ENCODE results near the gene GAL.

Gene GAL

GRCh38 chr11:68655406-68655805 lies 28.9 kb upstream of the GAL start:
- ATAC-seq (ENCODE audit: low read depth) (no peak), DNase-seq (ENCODE audit: low spot score) (no peak)
- Histone ChIP-seq H3K27me3 (ENCODE audit: insufficient read depth, poor library complexity, severe bottlenecking) (no peaks in the 10 kb centered on the region), H3K4me3 (ENCODE audit: severe bottlenecking) (no peak overlapping the region), H3K4me1 (ENCODE audit: insufficient read depth, poor library complexity, severe bottlenecking) (peaks cover 3% of the 10 kb centered on the region), H3K36me3 (ENCODE audit: low read depth) (no peaks in the 10 kb centered on the region), H3K9me3 (ENCODE audit: severe bottlenecking) (no peaks in the 10 kb centered on the region), H3K27ac (ENCODE audit: poor library complexity, severe bottlenecking) (no peak overlapping the region)
- TF ChIP-seq CTCF (IDR thresholded peaks at IDR 0.05; ENCODE audit: poor library complexity, severe bottlenecking), result no peak

GRCh38 chr11:68655806-68656205 lies 28.5 kb upstream of the GAL start:
- Histone ChIP-seq H3K36me3 (ENCODE audit: low read depth) (no peaks in the 10 kb centered on the region), H3K9me3 (ENCODE audit: severe bottlenecking) (no peaks in the 10 kb centered on the region), H3K4me1 (ENCODE audit: insufficient read depth, poor library complexity, severe bottlenecking) (peaks cover 3% of the 10 kb centered on the region), H3K27me3 (ENCODE audit: insufficient read depth, poor library complexity, severe bottlenecking) (no peaks in the 10 kb centered on the region), H3K27ac (ENCODE audit: poor library complexity, severe bottlenecking) (no peak overlapping the region), H3K4me3 (ENCODE audit: severe bottlenecking) (no peak overlapping the region)
- no peak for TF ChIP-seq CTCF (IDR thresholded peaks at IDR 0.05; ENCODE audit: poor library complexity, severe bottlenecking)
- DNase-seq (ENCODE audit: low spot score) (no peak), ATAC-seq (ENCODE audit: low read depth) (no peak)

- Histone ChIP-seq H3K36me3 (ENCODE audit: low read depth) (no peaks in the 10 kb centered on the region), H3K27me3 (ENCODE audit: insufficient read depth, poor library complexity, severe bottlenecking) (no peaks in the 10 kb centered on the region), H3K27ac (ENCODE audit: poor library complexity, severe bottlenecking) (no peak overlapping the region), H3K4me1 (ENCODE audit: insufficient read depth, poor library complexity, severe bottlenecking) (peaks cover 3% of the 10 kb centered on the region), H3K9me3 (ENCODE audit: severe bottlenecking) (no peaks in the 10 kb centered on the region), H3K4me3 (ENCODE audit: severe bottlenecking) (no peak overlapping the region)
- ATAC-seq (ENCODE audit: low read depth), result no peak
- DNase-seq (ENCODE audit: low spot score), result no peak
- TF ChIP-seq CTCF (IDR thresholded peaks at IDR 0.05; ENCODE audit: poor library complexity, severe bottlenecking), result no peak
Observed at GRCh38 chr11:68657021-68657780, 27.1 kb upstream of the GAL start.

- H3K27ac ChIP-seq (ENCODE audit: poor library complexity, severe bottlenecking), result no peak overlapping the region
- peaks cover 3% of the 10 kb centered on the region for H3K4me1 ChIP-seq (ENCODE audit: insufficient read depth, poor library complexity, severe bottlenecking)
- H3K36me3 ChIP-seq (ENCODE audit: low read depth), result no peaks in the 10 kb centered on the region
- H3K4me3 ChIP-seq (ENCODE audit: severe bottlenecking), result no peak overlapping the region
- no peaks in the 10 kb centered on the region for H3K27me3 ChIP-seq (ENCODE audit: insufficient read depth, poor library complexity, severe bottlenecking)
- H3K9me3 ChIP-seq (ENCODE audit: severe bottlenecking), result no peaks in the 10 kb centered on the region
- DNase-seq (ENCODE audit: low spot score), result no peak
- ATAC-seq (ENCODE audit: low read depth), result no peak
- TF ChIP-seq CTCF (IDR thresholded peaks at IDR 0.05; ENCODE audit: poor library complexity, severe bottlenecking), result no peak
Observed at GRCh38 chr11:68658097-68658496, 26.2 kb upstream of the GAL start.

- H3K36me3 ChIP-seq (ENCODE audit: low read depth), result no peaks in the 10 kb centered on the region
- no peaks in the 10 kb centered on the region for H3K27me3 ChIP-seq (ENCODE audit: insufficient read depth, poor library complexity, severe bottlenecking)
- no peaks in the 10 kb centered on the region for H3K9me3 ChIP-seq (ENCODE audit: severe bottlenecking)
- TF ChIP-seq CTCF (IDR thresholded peaks at IDR 0.05; ENCODE audit: poor library complexity, severe bottlenecking), result no peak
- DNase-seq (ENCODE audit: low spot score) (no peak), ATAC-seq (ENCODE audit: low read depth) (no peak)
- H3K4me1 ChIP-seq (ENCODE audit: insufficient read depth, poor library complexity, severe bottlenecking), result peaks cover 3% of the 10 kb centered on the region
- no peak overlapping the region for H3K4me3 ChIP-seq (ENCODE audit: severe bottlenecking)
- no peak overlapping the region for H3K27ac ChIP-seq (ENCODE audit: poor library complexity, severe bottlenecking)
Observed at GRCh38 chr11:68658661-68659060, 25.7 kb upstream of the GAL start.
